SU-DHL-6 (cell line): Measurements from ENCODE around the gene THOP1.

Source experiments
- CTCF ChIP-seq: fragments of 200-600 bp; sonication (generic); IDR thresholded peaks from one replicate; pipeline ENCODE4 v1.5.1; 2017; ENCODE audit warnings: antibody characterized with exemption, mild to moderate bottlenecking, low read length, moderate library complexity; ENCODE audit not compliant: insufficient read depth, poor library complexity, severe bottlenecking
- EZH2phosphoT487 ChIP-seq: fragments of 200-600 bp; sonication (generic), shearing (Covaris generic); conservative IDR thresholded peaks from 2 replicates; pipeline ENCODE4 v1.6.1; 2018; ENCODE audit warnings: mild to moderate bottlenecking, antibody characterized with exemption, low read length, moderate library complexity, mixed read lengths

GRCh38 chr19:2782936-2783780, 2.1 kb upstream of the THOP1 start, which contains the start of gene SGTA:
- no peak for TF ChIP-seq CTCF
- no peak for TF ChIP-seq EZH2phosphoT487
